NCI-H69 (cell line): ENCODE measurements around the gene MSX1.

Experiments used
- DNase-seq: peaks from one replicate; lab custom pipeline; 2025; lab: John Stamatoyannopoulos, UW

MSX1 gene

GRCh38 chr4:4913147-4913561, 53.7 kb downstream of the MSX1 start:
- no peak for DNase-seq
